Stimulated activated CD8-positive, alpha-beta memory T cell treated with anti-CD3 and anti-CD28 coated beads, Interleukin-12 subunit alpha, Interleukin-12 subunit beta, amount 100 ng/mL, for 24 hours (primary cell): ENCODE measurements around the gene TINCR.
"Not testable (repeated sequence)": the region's sequence is repeated elsewhere in the genome, so short reads cannot be mapped to it uniquely, and the experiment has no call there.

Source experiments
- DNase-seq: peaks from one replicate; pipeline ENCODE4 v3.0.0-alpha.2; 2020; ENCODE audit errors: extremely low read depth

The TINCR gene

GRCh38 chr19:5558101-5558621 is 9.6 kb downstream of the TINCR start:
- no peak for DNase-seq

- DNase-seq: no peak
Measured at GRCh38 chr19:5557691-5558090, 10.1 kb downstream of the TINCR start.

- DNase-seq: no peak
Measured at GRCh38 chr19:5554828-5555227, 12.9 kb downstream of the TINCR start.

- no peak for DNase-seq
Measured at GRCh38 chr19:5553892-5554291, 13.9 kb downstream of the TINCR start.

GRCh38 chr19:5547881-5548280 is 19.9 kb downstream of the TINCR start:
- no peak for DNase-seq

- DNase-seq: no peak
Measured at GRCh38 chr19:5545984-5546383, 21.8 kb downstream of the TINCR start.

GRCh38 chr19:5545051-5545450 is 22.7 kb downstream of the TINCR start:
- no peak for DNase-seq

GRCh38 chr19:5542665-5543064 is 25.1 kb downstream of the TINCR start:
- no peak for DNase-seq

- DNase-seq: no peak
Measured at GRCh38 chr19:5541456-5541855, 26.3 kb downstream of the TINCR start.

GRCh38 chr19:5540208-5540607 is 27.5 kb downstream of the TINCR start:
- DNase-seq: no peak

- DNase-seq: no peak
Measured at GRCh38 chr19:5537870-5538269, 29.9 kb downstream of the TINCR start.

- DNase-seq: not testable (repeated sequence)
Measured at GRCh38 chr19:5536982-5537579, 30.7 kb downstream of the TINCR start.

GRCh38 chr19:5536337-5536894 is 31.3 kb downstream of the TINCR start:
- DNase-seq: no peak

GRCh38 chr19:5534787-5535586 is 32.8 kb downstream of the TINCR start:
- DNase-seq: no peak

- no peak for DNase-seq
Measured at GRCh38 chr19:5533257-5533656, 34.5 kb downstream of the TINCR start.

- no peak for DNase-seq
Measured at GRCh38 chr19:5530701-5531100, 37.1 kb downstream of the TINCR start.

GRCh38 chr19:5526691-5527090 is 41.1 kb downstream of the TINCR start:
- no peak for DNase-seq

GRCh38 chr19:5524081-5524480 is 43.7 kb downstream of the TINCR start:
- DNase-seq: no peak

- DNase-seq: no peak
Measured at GRCh38 chr19:5522106-5522505, 45.6 kb downstream of the TINCR start.

- DNase-seq: no peak
Measured at GRCh38 chr19:5520501-5520900, 47.3 kb downstream of the TINCR start.

GRCh38 chr19:5519076-5519475 is 48.7 kb downstream of the TINCR start:
- DNase-seq: no peak

GRCh38 chr19:5515737-5516136 is 52.0 kb downstream of the TINCR start:
- no peak for DNase-seq

- no peak for DNase-seq
Measured at GRCh38 chr19:5514001-5514400, 53.8 kb downstream of the TINCR start.
